GM19023 (cell line): Measurements from ENCODE around the gene NMT2.
"Not testable (repeated sequence)": the region's sequence is repeated elsewhere in the genome, so short reads cannot be mapped to it uniquely, and the experiment has no call there.

Experiments
- ATAC-seq: cut with Tn5 transposase; IDR thresholded peaks from one replicate; pipeline ENCODE4 v1.9.1; 2021; ENCODE audit warnings: mild to moderate bottlenecking, moderate library complexity; ENCODE audit not compliant: unreplicated experiment

Gene NMT2

DNA sequence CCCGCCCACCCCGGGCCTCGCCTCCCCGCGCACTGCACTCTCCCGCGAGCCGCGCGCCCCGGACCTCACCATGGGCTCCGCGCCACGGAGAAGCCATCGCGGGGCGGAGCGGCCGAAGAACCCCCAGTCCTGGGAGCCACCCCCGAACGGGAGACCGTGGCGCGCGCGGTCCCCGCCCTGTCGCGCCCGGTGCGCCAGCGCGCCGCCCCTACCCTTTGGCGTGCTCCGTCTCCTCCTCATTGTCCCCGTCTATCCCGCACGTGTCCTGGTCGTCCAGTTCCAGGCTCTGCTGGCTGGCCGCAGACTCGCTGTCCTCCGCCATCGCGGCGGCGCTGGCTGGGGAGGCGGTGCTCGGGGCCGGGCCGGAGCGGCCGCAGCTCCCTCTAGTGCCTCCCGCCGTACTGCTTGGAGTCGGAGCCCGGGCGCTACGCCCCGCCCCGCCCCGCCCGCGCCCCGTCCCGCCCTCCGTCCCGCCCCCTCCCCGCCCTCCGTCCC, at the start of gene NMT2:
Gene NMT2 (minus strand): TSS at position 403 of the 495 bp plus-strand sequence. CDS start 81 bp downstream, at position 322.
- ATAC-seq: peak; percentile 93

DNA sequence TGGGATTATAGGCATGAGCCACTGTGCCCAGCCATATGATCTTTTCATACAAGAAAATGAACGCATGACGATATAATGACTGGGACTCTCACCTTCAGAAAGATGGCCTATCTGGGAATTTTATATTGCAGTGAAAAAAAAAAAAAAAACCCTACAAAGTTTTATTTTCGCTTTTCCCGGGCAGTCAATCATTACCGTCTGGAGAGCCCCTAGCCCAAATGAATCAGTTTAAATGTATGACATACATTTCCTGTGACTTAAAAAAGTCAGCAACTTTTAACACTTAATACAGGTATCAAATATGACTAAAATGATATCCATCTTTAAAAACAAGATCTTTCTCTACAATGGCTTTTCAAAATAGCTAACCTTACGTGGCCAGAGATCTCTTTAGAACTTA, 48.2 kb upstream of the NMT2 start:
- ATAC-seq: no peak

- ATAC-seq: no peak
Observed at GRCh38 chr10:15214237-15214636, 45.7 kb upstream of the NMT2 start.

DNA sequence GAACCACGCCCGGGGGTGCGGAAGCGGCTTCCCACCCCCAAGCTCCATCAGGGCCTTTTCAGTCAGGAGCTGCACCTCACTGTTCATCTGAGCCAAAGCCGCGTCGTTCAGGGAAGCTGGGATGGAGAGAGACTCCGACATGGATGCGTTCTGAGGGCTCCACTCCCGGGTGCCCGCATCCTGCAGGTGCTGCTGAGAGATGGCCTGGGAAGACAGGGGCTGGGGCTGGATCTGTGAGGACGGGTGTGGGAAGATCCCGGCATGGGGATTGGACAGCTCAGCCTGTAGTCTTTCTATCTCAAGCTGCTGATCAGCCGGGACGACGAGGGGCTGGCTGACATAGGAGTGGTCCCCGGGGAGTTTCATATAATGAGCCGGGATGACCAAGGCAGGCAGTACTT, 45.0 kb upstream of the NMT2 start:
- ATAC-seq: no peak

DNA sequence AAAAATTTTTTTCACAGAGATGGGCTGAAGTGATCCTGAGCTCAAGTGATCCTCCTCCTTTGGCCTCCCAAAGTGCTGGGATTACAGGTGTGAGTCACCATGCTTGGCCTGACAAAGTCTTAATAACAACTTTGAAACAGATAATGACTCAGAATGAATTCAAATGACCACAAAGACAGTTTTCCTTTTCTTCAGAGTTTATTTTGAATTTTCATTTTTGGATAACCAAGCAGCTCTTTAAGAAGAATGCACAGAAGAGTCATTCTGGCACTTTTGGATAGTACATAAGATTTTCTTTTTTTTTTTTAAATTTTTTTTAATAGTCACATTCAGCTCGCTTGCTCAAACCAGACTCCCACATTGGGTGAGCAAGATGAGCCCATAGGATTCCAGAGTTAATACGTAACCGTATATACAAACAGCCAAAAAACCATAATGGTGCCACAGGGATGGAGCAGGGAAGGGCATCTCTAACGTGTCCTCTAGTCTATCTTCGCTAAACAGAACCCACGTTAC, 43.0 kb upstream of the NMT2 start:
- ATAC-seq: no peak

GRCh38 chr10:15210521-15210920, 42.0 kb upstream of the NMT2 start:
- no peak for ATAC-seq

GRCh38 chr10:15209827-15210509, 41.5 kb upstream of the NMT2 start:
- peak; percentile 67 for ATAC-seq

GRCh38 chr10:15208221-15208620, 39.7 kb upstream of the NMT2 start:
- ATAC-seq: no peak

- ATAC-seq: not testable (repeated sequence)
Observed at GRCh38 chr10:15207410-15207809, 38.9 kb upstream of the NMT2 start.

DNA sequence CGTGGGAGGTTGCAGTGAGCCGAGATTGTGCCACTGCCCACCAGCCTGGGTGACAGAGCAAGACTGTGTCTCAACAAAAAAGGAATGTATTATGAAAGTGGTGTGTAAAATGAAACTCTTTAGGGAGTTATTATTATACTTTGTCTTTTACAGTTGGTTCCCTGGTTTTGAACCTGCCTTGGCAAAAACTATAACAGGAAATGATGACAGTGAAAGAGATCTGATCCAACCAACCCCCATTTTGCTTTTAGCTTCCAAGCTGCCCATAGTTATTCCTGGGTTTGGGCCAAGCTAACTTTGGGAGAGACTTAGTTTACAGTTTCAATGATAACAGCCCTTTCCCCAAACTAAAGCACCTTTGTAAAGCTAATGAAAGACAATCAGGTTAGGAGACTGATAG, 34.1 kb upstream of the NMT2 start:
- no peak for ATAC-seq

GRCh38 chr10:15202301-15202621, 33.8 kb upstream of the NMT2 start:
- ATAC-seq: not testable (repeated sequence)

DNA sequence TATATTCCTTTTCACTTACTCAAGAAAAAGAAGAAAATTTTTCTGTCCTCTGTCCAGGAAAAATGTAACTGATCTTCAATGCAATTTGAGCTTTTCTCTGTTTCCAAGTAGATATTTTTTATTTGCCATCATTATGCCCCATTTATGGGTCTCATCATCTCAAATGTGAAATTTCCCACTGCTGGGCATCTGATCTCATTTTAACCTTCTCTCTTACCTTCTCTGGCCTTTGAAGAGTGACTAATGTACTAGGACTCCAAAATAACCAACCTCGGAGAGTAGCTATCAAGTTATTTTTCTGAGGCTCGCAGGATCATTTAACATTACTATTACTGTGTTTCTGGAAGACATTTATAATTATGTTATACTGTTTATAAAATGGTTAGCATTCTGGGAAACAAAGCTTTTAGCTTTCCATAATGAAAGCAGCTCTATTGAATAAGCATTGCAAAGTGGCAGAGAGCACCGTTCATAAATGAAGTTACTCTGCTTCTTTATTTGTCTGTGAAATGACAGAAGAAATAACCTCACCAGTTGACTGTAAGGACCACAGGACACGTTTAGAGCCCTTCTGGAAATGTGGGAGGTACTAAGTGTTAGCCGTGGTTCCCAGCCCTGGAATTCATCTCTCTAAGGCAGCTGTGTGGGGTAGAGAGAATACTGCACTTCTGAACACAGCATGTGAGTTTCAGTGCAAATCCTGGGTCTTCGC, 33.3 kb upstream of the NMT2 start:
- ATAC-seq: no peak

GRCh38 chr10:15200626-15201025, 32.1 kb upstream of the NMT2 start:
- no peak for ATAC-seq

- no peak for ATAC-seq
Observed at GRCh38 chr10:15197911-15198310, 29.4 kb upstream of the NMT2 start.

DNA sequence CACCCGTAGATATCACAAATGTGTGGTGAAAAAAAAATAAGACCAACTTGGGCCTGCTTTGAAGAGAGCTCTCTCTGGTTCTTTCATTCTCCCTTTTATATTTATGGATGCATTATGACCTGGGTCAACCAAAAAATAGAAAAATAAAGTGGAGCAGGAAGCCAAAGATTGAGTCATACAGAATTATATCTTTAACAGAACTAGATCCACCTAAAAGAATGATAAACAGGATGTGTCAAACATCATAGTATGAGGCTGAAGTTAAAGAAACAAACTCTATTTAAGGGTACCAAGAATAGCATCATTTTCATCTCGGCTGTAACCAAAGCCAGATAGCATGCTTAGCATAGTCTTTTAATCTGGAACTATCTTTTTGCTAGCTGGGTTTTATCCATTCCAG, 28.8 kb upstream of the NMT2 start:
- no peak for ATAC-seq

DNA sequence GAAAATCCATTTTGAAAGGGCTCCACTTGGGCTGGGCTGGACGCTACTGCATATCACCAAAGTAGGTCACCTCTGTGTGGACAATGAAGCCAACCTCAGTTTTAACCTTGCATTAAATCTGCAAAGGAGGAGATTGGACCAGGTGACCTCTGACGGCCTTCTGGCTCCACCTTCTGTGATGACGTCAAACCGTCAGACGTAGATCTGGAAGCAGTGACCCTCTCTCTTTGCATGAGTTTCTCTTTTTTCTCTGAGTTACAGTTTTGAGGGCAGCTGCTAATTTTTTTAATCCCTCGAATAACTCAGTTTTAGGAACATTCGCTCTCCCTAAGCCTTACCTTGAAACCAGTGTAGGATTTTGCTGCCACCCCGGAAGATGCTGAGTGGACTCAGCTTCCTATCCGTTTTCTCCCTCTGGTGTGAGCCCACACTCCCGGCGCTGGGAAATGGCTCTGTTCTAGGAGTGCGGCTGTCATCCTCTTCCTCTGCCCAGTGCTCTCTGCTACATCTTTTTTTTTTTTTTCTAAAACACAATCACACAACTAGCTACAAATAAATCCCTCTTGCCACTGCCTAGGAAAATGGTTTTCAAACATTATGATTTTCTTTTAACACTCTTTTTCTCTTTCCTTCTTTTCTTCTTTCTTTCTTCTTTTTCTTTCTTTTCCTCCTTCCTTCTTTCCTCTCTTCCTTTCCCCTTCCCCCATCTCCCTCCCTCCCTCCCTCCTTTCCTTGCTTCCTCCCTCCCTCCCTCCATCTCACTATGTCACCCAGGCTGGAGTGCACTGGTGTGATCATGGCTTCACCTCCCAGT, 27.7 kb upstream of the NMT2 start:
- ATAC-seq: no peak

DNA sequence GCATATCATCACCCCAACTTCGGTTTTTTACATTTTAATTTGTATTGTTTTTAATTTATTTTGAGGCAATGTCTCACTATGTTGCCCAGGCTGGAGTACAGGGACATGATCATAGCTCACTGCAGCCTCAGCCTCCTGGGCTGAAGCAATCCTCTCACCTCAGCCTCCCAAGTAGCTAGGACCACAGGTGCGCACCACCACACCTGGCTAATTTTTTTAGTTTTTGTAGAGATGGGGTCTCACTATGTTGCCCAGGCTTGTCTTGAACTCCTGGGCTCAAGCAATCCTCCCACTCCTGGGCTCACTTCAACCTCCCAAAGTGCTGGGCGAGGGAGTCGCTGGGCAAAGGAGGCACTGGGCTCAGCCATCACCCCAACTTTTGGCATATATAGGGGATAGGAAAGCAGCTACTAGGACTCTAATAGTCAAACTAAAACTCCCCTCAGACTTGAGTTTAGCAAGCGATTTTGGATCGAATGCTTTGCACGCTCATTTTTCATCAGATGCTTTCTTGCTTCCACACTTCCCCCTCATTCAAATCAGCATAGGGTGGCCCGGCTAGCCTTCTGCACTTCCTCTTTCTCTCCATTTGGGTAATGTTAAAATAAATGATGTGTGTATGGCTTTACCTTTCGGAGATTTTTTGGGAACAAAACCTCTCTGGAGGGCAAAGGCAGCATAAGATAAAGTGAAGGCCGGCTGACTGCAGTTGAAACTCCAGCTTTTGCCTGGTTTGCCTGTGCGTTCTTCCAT, 20.8 kb upstream of the NMT2 start:
- ATAC-seq: no peak

DNA sequence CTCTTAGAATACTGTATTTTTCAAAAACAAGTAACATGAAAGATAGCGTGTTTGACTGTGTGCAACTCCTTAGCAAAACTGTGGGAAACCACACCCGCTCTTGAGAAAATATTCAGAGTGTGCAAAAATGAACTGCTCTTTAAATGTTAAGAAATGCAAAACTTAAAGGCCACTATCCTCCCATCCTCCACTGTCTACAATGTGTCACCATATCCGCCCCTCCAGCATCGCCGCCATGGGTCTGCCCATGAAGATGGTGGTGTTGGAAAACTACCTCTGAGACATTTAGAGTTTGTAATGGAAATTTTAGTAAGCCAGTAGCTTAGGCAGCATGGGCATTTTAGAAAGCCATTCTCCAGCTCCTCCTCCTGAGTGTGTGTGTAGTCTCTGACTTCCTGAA, 20.1 kb upstream of the NMT2 start:
- ATAC-seq: no peak

DNA sequence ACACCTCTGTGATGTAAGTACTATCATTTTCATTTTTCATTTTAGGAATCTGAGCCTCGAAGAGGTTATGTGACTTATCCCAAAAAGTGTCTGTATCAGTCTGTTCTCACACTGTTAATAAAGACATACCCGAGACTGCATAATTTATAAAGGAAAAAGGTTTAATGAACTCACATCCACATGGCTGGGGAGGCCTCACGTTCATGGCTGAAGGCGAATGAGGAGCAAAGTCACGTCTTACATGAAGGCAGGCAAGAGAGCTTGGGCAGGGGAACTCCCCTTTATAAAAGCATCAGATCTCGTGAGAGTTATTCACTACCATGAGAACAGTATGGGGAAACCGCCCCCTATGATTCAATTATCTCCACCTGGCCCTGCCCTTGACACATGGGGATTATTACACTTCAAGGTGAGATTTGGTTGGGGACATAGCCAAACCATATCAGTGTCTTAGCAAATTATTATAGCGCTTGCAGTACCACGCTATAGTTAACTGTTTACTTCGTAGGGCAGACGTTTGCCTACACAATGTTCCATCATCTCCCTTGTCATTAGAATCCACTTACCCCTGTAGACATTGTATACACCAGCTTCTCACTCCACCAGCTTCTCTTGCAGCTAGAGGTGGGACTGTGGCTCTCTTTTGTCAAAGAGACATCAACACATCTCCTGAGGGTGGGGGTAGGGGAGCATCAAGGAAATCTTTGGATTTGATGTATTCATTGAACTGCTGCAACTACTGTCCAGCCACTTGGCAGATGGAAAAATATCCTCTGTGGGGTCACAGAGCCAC, 15.4 kb upstream of the NMT2 start:
- ATAC-seq: no peak
